Spleen (tissue), 11 donors: ENCODE data around the gene DRC3. TPM values are rescaled to one million over a fixed set of nuclear protein-coding genes. Genes with fewer than 3 reads are reported as not detected.

Experiments
- DNase-seq: peaks from one replicate; pipeline ENCODE4 v3.0.0-alpha.2; 2020
- H3K27ac ChIP-seq, 8 donors: fragments of 200-600 bp; sonication (generic) in 7 of 8; 1 replicate in 4 of 8; 2 replicates in 4 of 8; pipeline versions ENCODE4 v1.5.0 to v1.8.0; 2016 to 2021; ENCODE audit warnings: inconsistent platforms in 4 of 8, mild to moderate bottlenecking in 4 of 8, moderate library complexity in 1 of 8
- H3K27me3 ChIP-seq, 7 donors: fragments of 200-600 bp; sonication (generic) in 6 of 7; replicated peaks in 1 of 7; 1 replicate in 4 of 7; 2 replicates in 3 of 7; pipeline versions ENCODE4 v1.5.0 to v1.8.0; 2016 to 2021; ENCODE audit warnings: inconsistent platforms in 3 of 7, mild to moderate bottlenecking in 1 of 7
- H3K36me3 ChIP-seq, 6 donors: fragments of 200-600 bp; sonication (generic) in 5 of 6; 1 replicate in 4 of 6; 2 replicates in 2 of 6; pipeline versions ENCODE4 v1.5.0 to v1.8.0; 2016 to 2021; ENCODE audit warnings: inconsistent platforms in 2 of 6
- H3K4me1 ChIP-seq, 6 donors: fragments of 200-600 bp; sonication (generic) in 5 of 6; 1 replicate in 3 of 6; 2 replicates in 3 of 6; pipeline versions ENCODE4 v1.5.0 to v1.8.0; 2016 to 2021; ENCODE audit warnings: inconsistent platforms in 3 of 6
- H3K4me3 ChIP-seq, 8 donors: fragments of 200-600 bp; sonication (generic) in 7 of 8; 1 replicate in 4 of 8; 2 replicates in 4 of 8; pipeline versions ENCODE4 v1.5.0 to v1.8.0; 2016 to 2021; ENCODE audit warnings: inconsistent platforms in 4 of 8, mild to moderate bottlenecking in 4 of 8, moderate library complexity in 2 of 8
- H3K9me3 ChIP-seq, 8 donors: fragments of 200-600 bp; sonication (generic) in 7 of 8; 1 replicate in 4 of 8; 2 replicates in 4 of 8; pipeline versions ENCODE4 v1.5.0 to v1.8.0; 2016 to 2021; ENCODE audit warnings: inconsistent platforms in 4 of 8
- CTCF ChIP-seq, 11 experiments: fragments of 200-600 bp in 7 of 11; fragments of 450-650 bp in 4 of 11; sonication (generic) in 4 of 11; IDR thresholded peaks in 8 of 11; conservative IDR thresholded peaks in 3 of 11; 1 replicate in 7 of 11; 2 replicates in 4 of 11; pipeline versions ENCODE4 v1.4.0 to v1.8.0; 2016 to 2021; ENCODE audit warnings: antibody characterized with exemption in 11 of 11, inconsistent platforms in 4 of 11, mild to moderate bottlenecking in 1 of 11
- POLR2A ChIP-seq, 3 donors: fragments of 450-650 bp; IDR thresholded peaks; one replicate each; pipeline ENCODE4 v1.5.1; 2017; ENCODE audit warnings: antibody characterized with exemption in 3 of 3, mild to moderate bottlenecking in 1 of 3
- POLR2AphosphoS5 ChIP-seq, 3 donors: sonication (generic); formaldehyde crosslinking; IDR thresholded peaks; one replicate each; pipeline ENCODE4 v1.5.1; 2017; ENCODE audit warnings: antibody characterized with exemption in 3 of 3
- WGBS, 5 donors: extraction: QIAGEN DNeasy Blood & Tissue Kit in 3 of 5; methylation state at CpG; one replicate each; pipeline versions ENCODE4 v1.1.5 to v1.1.7; 2013 to 2018; 5-methylcytosine and 5-hydroxymethylcytosine counted together
- intact Hi-C: fragments of 100-400 bp; cut with DNase I; formaldehyde crosslinking; loops from one replicate; pipeline ENCODE4 v1.15.0; 2023; ENCODE audit warnings: low total_unique reads
- polyA plus RNA-seq, 3 donors: library from polyadenylated mRNA; stranded (reverse); fragments of 200-250 nt; gene quantifications; one replicate each; pipeline ENCODE4 v1.2.1, GENCODE V29; 2013
- total RNA-seq, 7 donors: library from RNA; depleted of rRNA in 3 of 7; stranded (reverse); fragments of >200 nt in 3 of 7; fragmentation: NEBNext Ultra II Directional in 4 of 7; extraction: Animal tissue kit (Norgen Biotek cat#: 25700) in 4 of 7; gene quantifications; one replicate each; pipeline versions ENCODE4 v1.1.0 to v1.2.1, GENCODE V29; 2016 to 2021
- donor health status: healthy with polysubstance abuse.
- donor health status: DM: no; HTN: no; CAD: no; lungs with moderate emphysema.
- donor health status: DM: no; HTN: no; CAD: no.
- donor health status: Bipolar disorder and iron deficiency.
- donor health status: healthy.
- donor health status: DM: no; HTN: no; CAD: no.
- donor health status: DM: yes; HTN: yes; CAD: no.

DRC3 gene
- total and polyA plus RNA-seq, 10 donors: 0.37 to 7.3 (median 2.3) TPM

DNA sequence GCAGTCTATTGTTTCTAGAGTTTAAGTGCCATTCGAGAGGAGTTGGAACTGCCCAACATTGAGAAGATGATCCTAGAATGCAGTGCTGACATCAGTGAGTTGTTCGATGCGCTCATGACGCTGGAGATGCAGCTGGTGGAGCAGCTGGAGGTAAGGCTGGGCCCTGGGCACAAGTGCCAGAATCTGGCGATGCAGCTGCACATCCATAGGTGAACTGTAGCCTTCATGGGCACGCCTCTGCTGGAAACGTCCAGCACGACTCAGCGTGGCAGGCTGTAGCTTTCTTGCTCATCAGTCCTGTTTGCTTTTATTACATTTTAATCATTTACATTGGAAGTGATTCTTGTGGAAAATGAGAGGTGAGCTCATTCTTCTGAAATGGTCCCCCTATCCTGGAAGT, 31.7 kb downstream of the DRC3 start:
- WGBS, 5 donors: 84 to 94% (median 90%) methylated on average over 9 of the region's 9 CpGs
- peaks cover 0 to 49% (median 18%) of the 10 kb centered on the region in 6 donors for H3K36me3 ChIP-seq
- H3K27me3 ChIP-seq: no peaks in the 10 kb centered on the region
- no peak for DNase-seq
- H3K9me3 ChIP-seq: no peaks in the 10 kb centered on the region
- no peak overlapping the region for H3K27ac ChIP-seq
- TF ChIP-seq POLR2A (IDR thresholded peaks at IDR 0.05) (no peak), CTCF (IDR thresholded peaks at IDR 0.05 in 8 of 11, conservative IDR thresholded peaks at IDR 0.05 in 3 of 11) (no peak), POLR2AphosphoS5 (IDR thresholded peaks at IDR 0.05) (no peak)
- no peak overlapping the region for H3K4me3 ChIP-seq
- intact Hi-C loops: no loop called here
- H3K4me1 ChIP-seq: no peaks in the 10 kb centered on the region

GRCh38 chr17:18004884-18005305, 32.2 kb downstream of the DRC3 start:
- WGBS, 5 donors: 91 to 97% (median 93%) methylated on average over 9 of the region's 9 CpGs
- H3K36me3 ChIP-seq: peaks cover 0 to 55% (median 21%) of the 10 kb centered on the region in 6 donors
- no peak for DNase-seq
- no peaks in the 10 kb centered on the region for H3K4me1 ChIP-seq
- H3K27me3 ChIP-seq: no peaks in the 10 kb centered on the region
- intact Hi-C loops: no loop called here
- H3K4me3 ChIP-seq: no peak overlapping the region
- TF ChIP-seq POLR2AphosphoS5 (IDR thresholded peaks at IDR 0.05) (no peak), CTCF (IDR thresholded peaks at IDR 0.05 in 8 of 11, conservative IDR thresholded peaks at IDR 0.05 in 3 of 11) (peak in 1 of 11 experiments; percentile 11)
- no peak overlapping the region for H3K27ac ChIP-seq
- H3K9me3 ChIP-seq: no peaks in the 10 kb centered on the region

DNA sequence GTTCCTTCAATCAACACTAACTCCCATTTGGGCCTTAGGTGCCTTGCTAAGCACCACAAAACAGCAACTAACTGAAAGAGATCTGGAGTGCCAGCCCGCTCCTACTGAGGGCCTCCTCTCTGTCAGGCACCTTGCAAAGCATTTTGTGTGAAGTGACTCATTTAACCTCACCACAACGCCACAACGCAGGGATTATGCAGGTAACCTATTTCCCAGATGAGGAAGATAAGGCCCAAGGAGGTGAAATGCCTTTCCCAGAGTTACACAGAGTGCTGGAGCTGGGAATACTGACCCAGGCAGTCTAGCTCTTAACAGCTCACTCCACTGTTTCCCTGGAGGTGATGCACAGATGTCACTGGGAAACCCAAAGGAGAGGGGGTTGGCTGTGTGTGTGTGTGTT, 32.8 kb downstream of the DRC3 start:
- Histone ChIP-seq H3K27me3 (no peaks in the 10 kb centered on the region), H3K27ac (no peak overlapping the region), H3K9me3 (no peaks in the 10 kb centered on the region), H3K36me3 (peaks cover 0 to 61% (median 25%) of the 10 kb centered on the region in 6 donors), H3K4me1 (no peaks in the 10 kb centered on the region), H3K4me3 (no peak overlapping the region)
- WGBS, 5 donors: 70 to 97% (median 89%) methylated on average over 3 of the region's 3 CpGs
- TF ChIP-seq POLR2AphosphoS5 (IDR thresholded peaks at IDR 0.05) (no peak), CTCF (IDR thresholded peaks at IDR 0.05 in 8 of 11, conservative IDR thresholded peaks at IDR 0.05 in 3 of 11) (no peak), POLR2A (IDR thresholded peaks at IDR 0.05) (no peak)
- intact Hi-C loops: no loop called here
- DNase-seq: no peak

DNA sequence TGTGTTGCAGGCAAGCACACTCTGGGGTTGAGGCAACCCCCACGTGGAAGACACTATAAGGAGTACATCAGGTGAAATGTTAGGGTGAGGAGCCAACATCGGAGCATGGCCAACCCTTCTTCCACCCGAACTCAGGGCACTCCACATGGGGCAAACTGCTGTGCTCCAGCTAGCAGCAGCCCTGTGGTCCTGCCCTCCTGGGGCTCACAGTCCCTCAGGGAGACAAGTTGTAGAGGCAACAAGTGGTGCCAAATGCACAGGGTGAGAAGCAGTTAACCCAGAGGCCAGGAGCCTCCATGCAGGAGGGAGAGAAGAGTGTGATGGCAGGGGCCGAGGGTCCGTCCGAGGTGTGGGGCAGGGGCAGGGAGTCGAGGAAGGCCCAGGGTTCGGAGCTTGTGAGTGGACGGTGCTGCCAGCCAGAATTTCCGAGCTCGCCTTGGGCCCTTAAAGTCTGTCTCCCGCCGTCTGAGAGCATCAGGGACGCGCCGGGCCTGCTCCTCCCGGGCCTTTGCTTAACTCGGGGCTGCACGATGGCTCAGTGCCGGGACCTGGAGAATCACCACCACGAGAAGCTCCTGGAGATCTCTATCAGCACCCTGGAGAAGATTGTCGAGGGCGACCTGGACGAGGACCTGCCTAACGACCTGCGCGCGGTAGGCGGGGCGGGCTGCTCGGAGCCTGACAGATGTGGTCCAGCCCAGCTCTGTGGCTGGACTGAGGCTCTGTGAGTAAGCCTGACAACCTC, 34.0 kb downstream of the DRC3 start:
- DNase-seq: no peak
- no peaks in the 10 kb centered on the region for H3K27me3 ChIP-seq
- H3K4me1 ChIP-seq: no peaks in the 10 kb centered on the region
- peaks cover 0 to 72% (median 30%) of the 10 kb centered on the region in 6 donors for H3K36me3 ChIP-seq
- H3K27ac ChIP-seq: no peak overlapping the region
- no peak overlapping the region for H3K4me3 ChIP-seq
- 84 to 91% (median 89%) methylated on average over 31 of the region's 31 CpGs for WGBS, 5 donors
- H3K9me3 ChIP-seq: no peaks in the 10 kb centered on the region
- intact Hi-C loops: no loop called here
- no peak for TF ChIP-seq POLR2A (IDR thresholded peaks at IDR 0.05)
- no peak for TF ChIP-seq POLR2AphosphoS5 (IDR thresholded peaks at IDR 0.05)
- no peak for TF ChIP-seq CTCF (IDR thresholded peaks at IDR 0.05 in 8 of 11, conservative IDR thresholded peaks at IDR 0.05 in 3 of 11)
